Measurements from ENCODE around the gene LRMDA.

Gene LRMDA

DNA sequence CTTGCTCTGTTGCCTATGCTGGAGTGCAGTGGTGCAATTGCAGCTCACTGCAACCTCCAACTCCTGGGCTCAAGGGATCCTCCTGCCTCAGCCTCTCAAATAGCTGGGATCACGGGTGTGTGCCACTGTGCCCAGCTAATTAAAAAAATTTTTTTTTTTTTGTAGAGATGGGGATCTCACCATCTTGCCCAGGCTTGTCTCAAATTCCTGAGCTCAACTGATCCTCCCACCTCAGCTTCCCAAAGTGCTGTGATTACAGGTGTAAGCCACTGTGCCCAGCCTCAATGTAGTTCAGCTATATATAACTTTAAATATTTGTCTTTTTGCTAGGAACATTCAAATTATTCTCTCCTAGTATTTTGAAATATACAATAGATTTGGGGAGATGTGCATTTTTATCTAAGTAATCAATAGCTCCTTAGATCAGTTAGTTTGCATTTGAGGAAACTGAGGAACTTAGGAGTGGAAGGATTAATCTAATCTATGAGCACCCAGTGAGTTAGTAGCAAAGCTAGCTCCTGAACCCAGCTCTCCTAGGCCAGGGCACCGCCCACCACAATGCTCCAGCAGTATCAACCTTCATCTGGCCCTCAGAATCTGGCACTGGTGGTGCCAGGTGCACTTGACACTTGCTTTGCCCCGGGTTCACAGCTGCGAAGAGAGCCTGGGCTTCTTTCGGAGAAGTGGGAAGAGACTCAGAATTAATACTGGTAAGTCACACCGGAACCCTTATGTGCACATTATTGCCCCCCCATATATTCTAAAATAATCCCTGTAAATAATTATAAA, 5.9 kb upstream of the LRMDA start:
- H3K27ac ChIP-seq: no peak overlapping the region
- no peaks in the 10 kb centered on the region for H4K20me1 ChIP-seq (ENCODE audit: insufficient read depth)
- no peak overlapping the region for H3K4me3 ChIP-seq (IDR thresholded peaks at IDR 0.05; ENCODE audit: insufficient read depth, low read depth, low read length)
- H3K9ac ChIP-seq: no peak overlapping the region
- H3K4me2 ChIP-seq: no peak overlapping the region
- no peaks in the 10 kb centered on the region for H3K27me3 ChIP-seq (ENCODE audit: insufficient read depth, low read depth)
- H3K36me3 ChIP-seq (ENCODE audit: insufficient read depth): no peaks in the 10 kb centered on the region
- TF ChIP-seq, protein P1, sequence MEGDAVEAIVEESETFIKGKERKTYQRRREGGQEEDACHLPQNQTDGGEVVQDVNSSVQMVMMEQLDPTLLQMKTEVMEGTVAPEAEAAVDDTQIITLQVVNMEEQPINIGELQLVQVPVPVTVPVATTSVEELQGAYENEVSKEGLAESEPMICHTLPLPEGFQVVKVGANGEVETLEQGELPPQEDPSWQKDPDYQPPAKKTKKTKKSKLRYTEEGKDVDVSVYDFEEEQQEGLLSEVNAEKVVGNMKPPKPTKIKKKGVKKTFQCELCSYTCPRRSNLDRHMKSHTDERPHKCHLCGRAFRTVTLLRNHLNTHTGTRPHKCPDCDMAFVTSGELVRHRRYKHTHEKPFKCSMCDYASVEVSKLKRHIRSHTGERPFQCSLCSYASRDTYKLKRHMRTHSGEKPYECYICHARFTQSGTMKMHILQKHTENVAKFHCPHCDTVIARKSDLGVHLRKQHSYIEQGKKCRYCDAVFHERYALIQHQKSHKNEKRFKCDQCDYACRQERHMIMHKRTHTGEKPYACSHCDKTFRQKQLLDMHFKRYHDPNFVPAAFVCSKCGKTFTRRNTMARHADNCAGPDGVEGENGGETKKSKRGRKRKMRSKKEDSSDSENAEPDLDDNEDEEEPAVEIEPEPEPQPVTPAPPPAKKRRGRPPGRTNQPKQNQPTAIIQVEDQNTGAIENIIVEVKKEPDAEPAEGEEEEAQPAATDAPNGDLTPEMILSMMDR (conservative IDR thresholded peaks at IDR 0.05; ENCODE audit: low read depth, low read length): no peak
- no peak overlapping the region for H2AFZ ChIP-seq (ENCODE audit: low read depth)
- H3K79me2 ChIP-seq (ENCODE audit: insufficient read depth, low read depth): no peaks in the 10 kb centered on the region
- H3K4me1 ChIP-seq (ENCODE audit: low read depth, poor library complexity, severe bottlenecking): no peaks in the 10 kb centered on the region

GRCh38 chr10:75426880-75427279, 4.5 kb upstream of the LRMDA start:
- Histone ChIP-seq H4K20me1 (ENCODE audit: insufficient read depth) (no peaks in the 10 kb centered on the region), H3K36me3 (ENCODE audit: insufficient read depth) (no peaks in the 10 kb centered on the region), H3K4me3 (IDR thresholded peaks at IDR 0.05; ENCODE audit: insufficient read depth, low read depth, low read length) (no peak overlapping the region), H3K4me1 (ENCODE audit: low read depth, poor library complexity, severe bottlenecking) (no peaks in the 10 kb centered on the region), H3K79me2 (ENCODE audit: insufficient read depth, low read depth) (no peaks in the 10 kb centered on the region), H3K27me3 (ENCODE audit: insufficient read depth, low read depth) (no peaks in the 10 kb centered on the region), H3K9ac (no peak overlapping the region), H2AFZ (ENCODE audit: low read depth) (no peak overlapping the region), H3K4me2 (no peak overlapping the region), H3K27ac (no peak overlapping the region)
- TF ChIP-seq, protein P1 (conservative IDR thresholded peaks at IDR 0.05; ENCODE audit: low read depth, low read length): no peak

DNA sequence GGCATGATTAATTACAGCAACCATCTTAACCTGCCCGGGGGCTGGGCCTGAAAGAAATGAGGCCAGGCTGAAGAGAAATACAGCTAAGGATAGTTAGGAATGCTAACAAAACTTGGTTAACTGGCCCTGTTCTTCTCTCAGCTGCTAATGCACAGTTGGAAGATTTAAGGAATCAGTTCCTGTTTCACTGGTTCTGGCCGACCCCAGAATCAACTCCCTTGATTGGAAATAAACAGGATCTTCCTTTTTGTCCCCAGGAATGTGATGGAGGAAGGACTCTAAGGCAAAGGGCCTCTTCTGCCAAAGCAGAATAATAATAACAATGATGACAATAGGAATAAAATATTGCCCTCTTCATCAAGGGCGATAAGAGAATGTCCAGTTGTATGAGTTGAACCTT, 3.5 kb upstream of the LRMDA start:
- H3K79me2 ChIP-seq (ENCODE audit: insufficient read depth, low read depth): no peaks in the 10 kb centered on the region
- H3K36me3 ChIP-seq (ENCODE audit: insufficient read depth): no peaks in the 10 kb centered on the region
- no peak overlapping the region for H2AFZ ChIP-seq (ENCODE audit: low read depth)
- no peak overlapping the region for H3K4me2 ChIP-seq
- H3K4me1 ChIP-seq (ENCODE audit: low read depth, poor library complexity, severe bottlenecking): no peaks in the 10 kb centered on the region
- no peaks in the 10 kb centered on the region for H3K27me3 ChIP-seq (ENCODE audit: insufficient read depth, low read depth)
- H3K27ac ChIP-seq: no peak overlapping the region
- no peak overlapping the region for H3K4me3 ChIP-seq (IDR thresholded peaks at IDR 0.05; ENCODE audit: insufficient read depth, low read depth, low read length)
- no peak overlapping the region for H3K9ac ChIP-seq
- H4K20me1 ChIP-seq (ENCODE audit: insufficient read depth): no peaks in the 10 kb centered on the region
- TF ChIP-seq, protein P1 (conservative IDR thresholded peaks at IDR 0.05; ENCODE audit: low read depth, low read length): no peak

GRCh38 chr10:75428434-75429158, 2.8 kb upstream of the LRMDA start:
- no peaks in the 10 kb centered on the region for H4K20me1 ChIP-seq (ENCODE audit: insufficient read depth)
- H3K4me3 ChIP-seq (IDR thresholded peaks at IDR 0.05; ENCODE audit: insufficient read depth, low read depth, low read length): no peak overlapping the region
- H3K4me1 ChIP-seq (ENCODE audit: low read depth, poor library complexity, severe bottlenecking): no peaks in the 10 kb centered on the region
- no peaks in the 10 kb centered on the region for H3K79me2 ChIP-seq (ENCODE audit: insufficient read depth, low read depth)
- H3K4me2 ChIP-seq: no peak overlapping the region
- no peaks in the 10 kb centered on the region for H3K36me3 ChIP-seq (ENCODE audit: insufficient read depth)
- TF ChIP-seq, protein P1 (conservative IDR thresholded peaks at IDR 0.05; ENCODE audit: low read depth, low read length): no peak
- no peaks in the 10 kb centered on the region for H3K27me3 ChIP-seq (ENCODE audit: insufficient read depth, low read depth)
- H2AFZ ChIP-seq (ENCODE audit: low read depth): no peak overlapping the region
- no peak overlapping the region for H3K27ac ChIP-seq
- no peak overlapping the region for H3K9ac ChIP-seq
